A673 (cell line): ENCODE measurements around the gene PYGM.

Experiments used
- CTCF ChIP-seq: fragments of 300-800, 200-600 bp; sonication (generic); conservative IDR thresholded peaks from 2 replicates; pipeline ENCODE4 v1.5.1; 2017; ENCODE audit warnings: low read depth, mild to moderate bottlenecking, antibody characterized with exemption, low read length, moderate library complexity, mixed read lengths
- EZH2 ChIP-seq: fragments of 200-600 bp; sonication (generic); IDR thresholded peaks from 2 replicates; pipeline ENCODE4 v1.6.1; 2017; ENCODE audit warnings: borderline replicate concordance, low read depth, mild to moderate bottlenecking, mixed read lengths, antibody characterized with exemption, low read length; ENCODE audit not compliant: poor library complexity, severe bottlenecking

- TF ChIP-seq CTCF: no peak
- no peak for TF ChIP-seq EZH2
These were observed 47.8 kb downstream of the PYGM start for GRCh38 chr11:64711956-64712362.
